Ishikawa (cell line): Measurements from ENCODE around the gene CENPT.

Experiments used
- CEBPB ChIP-seq: IDR thresholded peaks from 2 replicates; pipeline ENCODE4 v1.6.1; 2012
- CREB1 ChIP-seq: IDR thresholded peaks from 2 replicates; pipeline ENCODE4 v1.6.1; 2012; ENCODE audit warnings: low read depth
- EGR1 ChIP-seq: IDR thresholded peaks from 2 replicates; pipeline ENCODE4 v1.6.1; 2012
- EP300 ChIP-seq: IDR thresholded peaks from 2 replicates; pipeline ENCODE4 v1.6.1; 2012; ENCODE audit warnings: borderline replicate concordance
- FOXM1 ChIP-seq: IDR thresholded peaks from 2 replicates; pipeline ENCODE4 v1.6.1; 2012; ENCODE audit warnings: low read depth, borderline replicate concordance
- NFIC ChIP-seq: IDR thresholded peaks from 2 replicates; pipeline ENCODE4 v1.6.1; 2012
- RAD21 ChIP-seq: IDR thresholded peaks from 2 replicates; pipeline ENCODE4 v1.6.1; 2012; ENCODE audit warnings: low read depth
- TAF1 ChIP-seq: IDR thresholded peaks from 2 replicates; pipeline ENCODE4 v1.6.1; 2012; ENCODE audit warnings: low read depth, mild to moderate bottlenecking
- TCF12 ChIP-seq: IDR thresholded peaks from 2 replicates; pipeline ENCODE4 v1.6.1; 2012; ENCODE audit warnings: low read depth
- TEAD4 ChIP-seq: IDR thresholded peaks from 2 replicates; pipeline ENCODE4 v1.6.1; 2012
- YY1 ChIP-seq: IDR thresholded peaks from 2 replicates; pipeline ENCODE4 v1.6.1; 2012; ENCODE audit warnings: low read depth
- ZBTB7A ChIP-seq: IDR thresholded peaks from 2 replicates; pipeline ENCODE4 v1.6.1; 2012; ENCODE audit warnings: low read depth
- TF ChIP-seq, protein P1 (sequence below): IDR thresholded peaks from 2 replicates; pipeline ENCODE4 v1.6.1; 2012
- TF ChIP-seq, protein P2 (sequence below): IDR thresholded peaks from 2 replicates; pipeline ENCODE4 v1.6.1; 2012
- TF ChIP-seq, protein P3 (sequence below): IDR thresholded peaks from 2 replicates; pipeline ENCODE4 v1.6.1; 2012; ENCODE audit warnings: low read depth, mild to moderate bottlenecking

Gene CENPT, protein sequence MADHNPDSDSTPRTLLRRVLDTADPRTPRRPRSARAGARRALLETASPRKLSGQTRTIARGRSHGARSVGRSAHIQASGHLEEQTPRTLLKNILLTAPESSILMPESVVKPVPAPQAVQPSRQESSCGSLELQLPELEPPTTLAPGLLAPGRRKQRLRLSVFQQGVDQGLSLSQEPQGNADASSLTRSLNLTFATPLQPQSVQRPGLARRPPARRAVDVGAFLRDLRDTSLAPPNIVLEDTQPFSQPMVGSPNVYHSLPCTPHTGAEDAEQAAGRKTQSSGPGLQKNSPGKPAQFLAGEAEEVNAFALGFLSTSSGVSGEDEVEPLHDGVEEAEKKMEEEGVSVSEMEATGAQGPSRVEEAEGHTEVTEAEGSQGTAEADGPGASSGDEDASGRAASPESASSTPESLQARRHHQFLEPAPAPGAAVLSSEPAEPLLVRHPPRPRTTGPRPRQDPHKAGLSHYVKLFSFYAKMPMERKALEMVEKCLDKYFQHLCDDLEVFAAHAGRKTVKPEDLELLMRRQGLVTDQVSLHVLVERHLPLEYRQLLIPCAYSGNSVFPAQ

DNA sequence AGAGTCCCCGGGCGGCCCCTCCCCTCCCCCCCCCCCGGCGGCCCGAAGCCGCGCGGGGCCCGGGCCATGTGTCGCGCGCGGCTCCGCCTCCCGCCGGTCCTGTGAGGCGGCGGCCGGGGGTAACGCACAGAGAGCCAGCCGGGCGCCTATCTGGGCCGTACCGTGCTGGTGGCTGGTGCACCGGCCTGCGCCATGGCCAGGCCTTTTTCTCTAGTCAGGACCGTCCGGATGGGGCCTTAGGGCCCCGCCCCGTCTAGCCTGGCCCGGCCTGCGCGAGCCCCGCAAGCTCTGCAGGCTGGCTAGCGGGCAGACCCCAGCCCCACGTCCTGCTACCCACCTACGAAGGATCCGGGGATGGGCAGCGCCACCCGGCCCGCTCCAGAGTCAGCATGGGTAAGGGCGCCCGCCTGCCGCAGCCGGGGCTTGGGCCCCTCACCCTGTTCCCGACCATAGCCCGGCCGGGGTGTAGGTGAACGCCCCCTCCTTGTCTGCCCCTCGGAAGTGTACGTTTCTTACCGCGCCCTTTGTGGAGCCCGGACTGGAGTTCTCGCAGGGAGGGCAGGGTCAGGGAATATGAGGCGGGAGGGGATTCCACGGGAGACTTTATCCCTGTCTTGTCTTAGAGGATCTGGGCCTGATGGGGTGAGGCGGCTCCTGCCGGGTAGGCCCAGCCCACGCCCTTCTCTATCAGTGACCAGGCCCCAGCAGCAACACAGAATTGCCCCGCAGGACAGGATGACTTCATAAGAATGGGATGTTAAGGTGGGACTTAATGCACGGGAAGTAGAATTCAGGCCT is at the start of gene CENPT:
Gene CENPT, minus strand, starts transcription at position 630 of the 798 bp plus-strand sequence. CDS start 13,834 bp downstream, outside the sequence.
- no peak for TF ChIP-seq RAD21
- TF ChIP-seq ZBTB7A, result peak; percentile 69; the same call in 1 of the 2 replicates
- TF ChIP-seq FOXM1, result no peak
- TF ChIP-seq, protein P1, sequence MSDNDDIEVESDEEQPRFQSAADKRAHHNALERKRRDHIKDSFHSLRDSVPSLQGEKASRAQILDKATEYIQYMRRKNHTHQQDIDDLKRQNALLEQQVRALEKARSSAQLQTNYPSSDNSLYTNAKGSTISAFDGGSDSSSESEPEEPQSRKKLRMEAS, result 0 out of 2 replicates have a peak, but pooled peaks have one; percentile 2
- TF ChIP-seq TCF12, result 0 out of 2 replicates have a peak, but pooled peaks have one; percentile 8

DNA sequence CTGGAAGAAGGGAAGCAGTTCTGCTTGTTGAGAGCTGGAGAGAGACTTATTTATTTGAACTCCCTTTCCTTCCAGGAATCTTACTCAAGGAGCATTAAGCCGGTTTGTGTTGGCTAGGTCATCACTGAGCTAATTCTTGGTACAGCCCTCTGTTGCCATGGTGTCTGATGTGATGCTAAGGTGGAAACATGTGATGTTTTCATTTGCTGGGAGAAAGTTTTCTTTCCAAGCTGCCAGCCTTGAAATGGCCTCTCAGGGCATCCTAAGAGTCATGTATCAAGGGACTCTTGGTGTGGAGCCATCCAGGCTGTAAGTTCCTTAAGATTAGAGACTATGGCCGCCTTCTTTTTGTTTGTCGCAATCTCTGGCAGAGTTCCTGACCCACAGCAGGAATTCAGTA is 49.7 kb upstream of the CENPT start:
- TF ChIP-seq, protein P1, result no peak
- TF ChIP-seq TCF12 (no peak), RAD21 (no peak), EP300 (no peak), TAF1 (no peak), CEBPB (no peak), FOXM1 (no peak), TEAD4 (no peak)
- TF ChIP-seq, protein P2, sequence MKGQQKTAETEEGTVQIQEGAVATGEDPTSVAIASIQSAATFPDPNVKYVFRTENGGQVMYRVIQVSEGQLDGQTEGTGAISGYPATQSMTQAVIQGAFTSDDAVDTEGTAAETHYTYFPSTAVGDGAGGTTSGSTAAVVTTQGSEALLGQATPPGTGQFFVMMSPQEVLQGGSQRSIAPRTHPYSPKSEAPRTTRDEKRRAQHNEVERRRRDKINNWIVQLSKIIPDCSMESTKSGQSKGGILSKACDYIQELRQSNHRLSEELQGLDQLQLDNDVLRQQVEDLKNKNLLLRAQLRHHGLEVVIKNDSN, result no peak

DNA sequence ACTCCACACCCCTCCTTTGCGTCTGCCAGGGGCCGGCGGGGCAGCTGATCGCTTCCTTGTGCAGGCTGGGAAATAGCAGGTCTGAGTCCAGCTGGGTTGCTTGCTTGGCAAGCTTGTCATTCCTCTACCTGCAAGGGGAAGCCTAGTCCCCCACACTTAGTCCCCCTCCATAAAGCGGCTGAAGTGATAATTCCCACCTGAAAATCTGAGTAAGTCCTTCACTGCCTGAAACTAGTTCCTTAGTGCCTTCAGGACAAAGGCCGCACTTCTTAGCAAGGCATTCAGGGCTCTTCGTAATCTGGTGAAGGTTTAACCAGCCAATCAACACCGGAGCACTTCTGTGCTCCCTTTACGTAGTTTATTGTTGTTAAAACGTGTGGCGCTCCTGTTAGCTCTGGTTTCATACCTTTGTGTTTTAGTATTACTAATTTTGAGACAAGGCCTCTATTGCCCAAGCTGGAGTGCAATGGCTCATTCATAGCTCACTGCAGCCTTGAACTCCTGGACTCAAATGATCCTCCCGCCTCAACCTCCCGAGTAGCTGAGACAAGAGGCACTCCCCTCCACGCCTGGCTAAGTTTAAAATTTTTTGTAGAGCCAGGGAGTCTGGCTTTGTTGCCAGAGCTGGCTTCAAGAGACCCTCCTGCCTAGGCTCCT is 46.4 kb upstream of the CENPT start:
- no peak for TF ChIP-seq TCF12
- no peak for TF ChIP-seq RAD21
- TF ChIP-seq FOXM1, result no peak
- TF ChIP-seq EP300, result no peak
- no peak for TF ChIP-seq ZBTB7A
- TF ChIP-seq TAF1, result no peak
- TF ChIP-seq EGR1, result no peak
- TF ChIP-seq, protein P2, result no peak
- TF ChIP-seq YY1, result no peak
- no peak for TF ChIP-seq NFIC
- TF ChIP-seq, protein P3, sequence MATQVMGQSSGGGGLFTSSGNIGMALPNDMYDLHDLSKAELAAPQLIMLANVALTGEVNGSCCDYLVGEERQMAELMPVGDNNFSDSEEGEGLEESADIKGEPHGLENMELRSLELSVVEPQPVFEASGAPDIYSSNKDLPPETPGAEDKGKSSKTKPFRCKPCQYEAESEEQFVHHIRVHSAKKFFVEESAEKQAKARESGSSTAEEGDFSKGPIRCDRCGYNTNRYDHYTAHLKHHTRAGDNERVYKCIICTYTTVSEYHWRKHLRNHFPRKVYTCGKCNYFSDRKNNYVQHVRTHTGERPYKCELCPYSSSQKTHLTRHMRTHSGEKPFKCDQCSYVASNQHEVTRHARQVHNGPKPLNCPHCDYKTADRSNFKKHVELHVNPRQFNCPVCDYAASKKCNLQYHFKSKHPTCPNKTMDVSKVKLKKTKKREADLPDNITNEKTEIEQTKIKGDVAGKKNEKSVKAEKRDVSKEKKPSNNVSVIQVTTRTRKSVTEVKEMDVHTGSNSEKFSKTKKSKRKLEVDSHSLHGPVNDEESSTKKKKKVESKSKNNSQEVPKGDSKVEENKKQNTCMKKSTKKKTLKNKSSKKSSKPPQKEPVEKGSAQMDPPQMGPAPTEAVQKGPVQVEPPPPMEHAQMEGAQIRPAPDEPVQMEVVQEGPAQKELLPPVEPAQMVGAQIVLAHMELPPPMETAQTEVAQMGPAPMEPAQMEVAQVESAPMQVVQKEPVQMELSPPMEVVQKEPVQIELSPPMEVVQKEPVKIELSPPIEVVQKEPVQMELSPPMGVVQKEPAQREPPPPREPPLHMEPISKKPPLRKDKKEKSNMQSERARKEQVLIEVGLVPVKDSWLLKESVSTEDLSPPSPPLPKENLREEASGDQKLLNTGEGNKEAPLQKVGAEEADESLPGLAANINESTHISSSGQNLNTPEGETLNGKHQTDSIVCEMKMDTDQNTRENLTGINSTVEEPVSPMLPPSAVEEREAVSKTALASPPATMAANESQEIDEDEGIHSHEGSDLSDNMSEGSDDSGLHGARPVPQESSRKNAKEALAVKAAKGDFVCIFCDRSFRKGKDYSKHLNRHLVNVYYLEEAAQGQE, result no peak
- TF ChIP-seq TEAD4, result no peak
- no peak for TF ChIP-seq CREB1
- TF ChIP-seq CEBPB, result no peak
- TF ChIP-seq, protein P1, result no peak

DNA sequence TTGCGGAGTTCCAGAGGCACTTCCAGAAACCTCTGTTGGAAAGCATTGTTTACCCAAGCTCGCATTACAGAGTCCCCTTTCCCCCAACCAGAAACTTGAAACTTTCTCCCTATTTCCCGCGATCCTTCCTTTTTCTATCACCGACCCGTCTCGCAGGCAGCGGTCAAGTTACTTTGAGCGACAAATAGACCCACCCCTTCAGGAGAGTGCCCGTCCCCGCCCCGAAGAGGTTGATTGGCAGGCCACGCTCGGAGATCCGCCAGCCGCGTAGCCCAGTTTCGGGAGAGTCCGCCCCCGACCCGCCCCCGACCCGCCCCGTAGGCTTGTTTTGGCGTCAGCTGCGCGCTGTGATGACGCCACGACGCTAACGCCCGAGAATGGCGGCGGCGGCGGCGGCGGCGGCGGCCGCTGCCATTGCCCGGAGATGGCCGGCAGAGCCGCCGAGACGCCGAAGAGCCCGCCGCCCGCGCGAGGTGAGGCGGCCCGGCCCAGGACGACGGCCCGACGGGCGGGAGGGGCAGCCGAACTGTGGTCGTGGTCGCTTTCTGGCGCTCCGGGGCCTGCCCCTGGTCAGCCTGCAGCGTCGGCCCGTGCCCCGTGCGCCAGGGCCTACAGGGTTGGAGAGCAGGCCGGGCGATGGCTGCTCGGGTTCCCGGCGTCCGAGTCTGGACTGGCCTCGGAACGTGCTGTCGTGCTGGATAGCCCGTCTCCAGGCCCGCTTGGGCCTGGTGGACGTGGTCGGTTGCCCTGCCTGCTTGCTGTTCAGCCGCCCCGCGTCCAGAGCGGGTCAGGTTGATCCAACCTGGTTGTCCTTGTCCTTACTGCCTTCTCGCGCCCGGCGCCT is 45.6 kb upstream of the CENPT start, which contains the start of gene PSKH1:
Gene PSKH1, plus strand, starts transcription at position 356 of the 844 bp plus-strand sequence. CDS start 15,496 bp downstream, outside the sequence.
- TF ChIP-seq CREB1 (peak; percentile 96), CEBPB (no peak), TAF1 (peak; percentile 88), TCF12 (0 out of 2 replicates have a peak, but pooled peaks have one; percentile 22), YY1 (peak; percentile 91), EGR1 (0 out of 2 replicates have a peak, but pooled peaks have one; percentile 8)
- TF ChIP-seq, protein P3, result no peak
